WERI-Rb-1 (cell line): Measurements from ENCODE around the gene PCDHA8.

ENCODE experiments used
- DNase-seq: peaks from one replicate; pipeline ENCODE4 v3.0.0-alpha.2; 2020
- H3K27ac ChIP-seq: fragments of 250-450 bp; sonication (Bioruptor Pico); 2 replicates; pipeline ENCODE4 v1.5.1; 2020; ENCODE audit warnings: mild to moderate bottlenecking, moderate library complexity
- H3K27me3 ChIP-seq: fragments of 250-450 bp; sonication (Bioruptor Pico); 2 replicates; pipeline ENCODE4 v1.5.1; 2021; ENCODE audit warnings: mild to moderate bottlenecking, low read depth, moderate library complexity; ENCODE audit not compliant: insufficient read depth, severe bottlenecking
- H3K36me3 ChIP-seq: fragments of 250-450 bp; sonication (Bioruptor Pico); 2 replicates; pipeline ENCODE4 v1.5.1; 2020; ENCODE audit warnings: mild to moderate bottlenecking, moderate library complexity
- H3K4me3 ChIP-seq: 2 replicates; pipeline ENCODE4 v1.5.1; 2011; ENCODE audit warnings: low read depth, mild to moderate bottlenecking, control low read depth, low read length
- H3K9me3 ChIP-seq: fragments of 250-450 bp; sonication (Bioruptor Pico); 2 replicates; pipeline ENCODE4 v1.5.1; 2021; ENCODE audit warnings: mild to moderate bottlenecking, moderate library complexity; ENCODE audit not compliant: severe bottlenecking
- TF ChIP-seq, protein P1 (sequence below): IDR thresholded peaks from 2 replicates; pipeline ENCODE4 v1.5.1; 2011; ENCODE audit warnings: low read depth, mild to moderate bottlenecking, control low read depth, inconsistent platforms, low read length

PCDHA8 gene

GRCh38 chr5:140883373-140883772 is 42.4 kb downstream of the PCDHA8 start:
- H3K27me3 ChIP-seq, result no peaks in the 10 kb centered on the region
- H3K27ac ChIP-seq, result no peak overlapping the region
- TF ChIP-seq, protein P1, sequence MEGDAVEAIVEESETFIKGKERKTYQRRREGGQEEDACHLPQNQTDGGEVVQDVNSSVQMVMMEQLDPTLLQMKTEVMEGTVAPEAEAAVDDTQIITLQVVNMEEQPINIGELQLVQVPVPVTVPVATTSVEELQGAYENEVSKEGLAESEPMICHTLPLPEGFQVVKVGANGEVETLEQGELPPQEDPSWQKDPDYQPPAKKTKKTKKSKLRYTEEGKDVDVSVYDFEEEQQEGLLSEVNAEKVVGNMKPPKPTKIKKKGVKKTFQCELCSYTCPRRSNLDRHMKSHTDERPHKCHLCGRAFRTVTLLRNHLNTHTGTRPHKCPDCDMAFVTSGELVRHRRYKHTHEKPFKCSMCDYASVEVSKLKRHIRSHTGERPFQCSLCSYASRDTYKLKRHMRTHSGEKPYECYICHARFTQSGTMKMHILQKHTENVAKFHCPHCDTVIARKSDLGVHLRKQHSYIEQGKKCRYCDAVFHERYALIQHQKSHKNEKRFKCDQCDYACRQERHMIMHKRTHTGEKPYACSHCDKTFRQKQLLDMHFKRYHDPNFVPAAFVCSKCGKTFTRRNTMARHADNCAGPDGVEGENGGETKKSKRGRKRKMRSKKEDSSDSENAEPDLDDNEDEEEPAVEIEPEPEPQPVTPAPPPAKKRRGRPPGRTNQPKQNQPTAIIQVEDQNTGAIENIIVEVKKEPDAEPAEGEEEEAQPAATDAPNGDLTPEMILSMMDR, result no peak
- H3K36me3 ChIP-seq, result no peaks in the 10 kb centered on the region; the same call in none of the 2 replicates
- no peaks in the 10 kb centered on the region for H3K9me3 ChIP-seq
- H3K4me3 ChIP-seq, result no peak overlapping the region
- DNase-seq, result no peak

GRCh38 chr5:140883927-140884697 is 43.1 kb downstream of the PCDHA8 start:
- no peak overlapping the region for H3K27ac ChIP-seq
- no peaks in the 10 kb centered on the region; the same call in none of the 2 replicates for H3K36me3 ChIP-seq
- no peak overlapping the region for H3K4me3 ChIP-seq
- H3K9me3 ChIP-seq, result no peaks in the 10 kb centered on the region
- no peak for DNase-seq
- TF ChIP-seq, protein P1, result no peak
- no peaks in the 10 kb centered on the region for H3K27me3 ChIP-seq
